GM18499 (cell line): ENCODE results near the gene KRTAP5-3.

Source experiments
- ATAC-seq: cut with Tn5 transposase; IDR thresholded peaks from one replicate; pipeline ENCODE4 v1.9.1; 2021; ENCODE audit warnings: moderate number of reproducible peaks; ENCODE audit not compliant: insufficient read depth, unreplicated experiment

Gene KRTAP5-3

GRCh38 chr11:1644601-1645356, 36.5 kb upstream of the KRTAP5-3 start:
- no peak for ATAC-seq

- no peak for ATAC-seq
These were observed 35.0 kb upstream of the KRTAP5-3 start for GRCh38 chr11:1643146-1643690.

- no peak for ATAC-seq
These were observed 34.3 kb upstream of the KRTAP5-3 start for GRCh38 chr11:1642288-1643145.

- ATAC-seq = no peak
These were observed 32.8 kb upstream of the KRTAP5-3 start for GRCh38 chr11:1641096-1641495.

- no peak for ATAC-seq
These were observed 32.0 kb upstream of the KRTAP5-3 start for GRCh38 chr11:1640076-1640946.

GRCh38 chr11:1639666-1640065, 31.4 kb upstream of the KRTAP5-3 start:
- ATAC-seq = no peak

GRCh38 chr11:1639102-1639620, 30.9 kb upstream of the KRTAP5-3 start:
- ATAC-seq = no peak

- ATAC-seq = no peak
These were observed 30.1 kb upstream of the KRTAP5-3 start for GRCh38 chr11:1638344-1638743.

- ATAC-seq = no peak
These were observed 29.4 kb upstream of the KRTAP5-3 start for GRCh38 chr11:1637628-1638027.

- no peak for ATAC-seq
These were observed 28.2 kb upstream of the KRTAP5-3 start for GRCh38 chr11:1636291-1636950.

GRCh38 chr11:1633864-1634263, 25.6 kb upstream of the KRTAP5-3 start:
- no peak for ATAC-seq

GRCh38 chr11:1632053-1632714, 23.9 kb upstream of the KRTAP5-3 start:
- ATAC-seq = no peak

- ATAC-seq = no peak
These were observed 22.9 kb upstream of the KRTAP5-3 start for GRCh38 chr11:1631066-1631568.

GRCh38 chr11:1630271-1630670, 22.0 kb upstream of the KRTAP5-3 start:
- ATAC-seq = no peak

GRCh38 chr11:1629326-1630185, 21.3 kb upstream of the KRTAP5-3 start, which contains the start of gene KRTAP5-5:
KRTAP5-5 (plus strand) TSS chr11:1629775; CDS start chr11:1629841, 66 bp downstream.
- no peak for ATAC-seq

GRCh38 chr11:1628506-1629325, 20.5 kb upstream of the KRTAP5-3 start:
- no peak for ATAC-seq

GRCh38 chr11:1625541-1625940, 17.3 kb upstream of the KRTAP5-3 start:
- no peak for ATAC-seq
